Posterior cingulate gyrus (tissue), 11 donors: ENCODE data around the gene SLC27A2.
"Not testable (repeated sequence)": the region's sequence is repeated elsewhere in the genome, so short reads cannot be mapped to it uniquely, and the experiment has no call there.

Source experiments
- DNase-seq, 10 donors: peaks; one replicate each; pipeline versions ENCODE4 v3.0.0 to v3.0.0-alpha.2; 2020 to 2021; ENCODE audit warnings: mixed read lengths in 3 of 10
- intact Hi-C: fragments of 100-400 bp; cut with DNase I; formaldehyde crosslinking; loops from one replicate; pipeline ENCODE4 v1.15.1; 2023

Gene SLC27A2

DNA sequence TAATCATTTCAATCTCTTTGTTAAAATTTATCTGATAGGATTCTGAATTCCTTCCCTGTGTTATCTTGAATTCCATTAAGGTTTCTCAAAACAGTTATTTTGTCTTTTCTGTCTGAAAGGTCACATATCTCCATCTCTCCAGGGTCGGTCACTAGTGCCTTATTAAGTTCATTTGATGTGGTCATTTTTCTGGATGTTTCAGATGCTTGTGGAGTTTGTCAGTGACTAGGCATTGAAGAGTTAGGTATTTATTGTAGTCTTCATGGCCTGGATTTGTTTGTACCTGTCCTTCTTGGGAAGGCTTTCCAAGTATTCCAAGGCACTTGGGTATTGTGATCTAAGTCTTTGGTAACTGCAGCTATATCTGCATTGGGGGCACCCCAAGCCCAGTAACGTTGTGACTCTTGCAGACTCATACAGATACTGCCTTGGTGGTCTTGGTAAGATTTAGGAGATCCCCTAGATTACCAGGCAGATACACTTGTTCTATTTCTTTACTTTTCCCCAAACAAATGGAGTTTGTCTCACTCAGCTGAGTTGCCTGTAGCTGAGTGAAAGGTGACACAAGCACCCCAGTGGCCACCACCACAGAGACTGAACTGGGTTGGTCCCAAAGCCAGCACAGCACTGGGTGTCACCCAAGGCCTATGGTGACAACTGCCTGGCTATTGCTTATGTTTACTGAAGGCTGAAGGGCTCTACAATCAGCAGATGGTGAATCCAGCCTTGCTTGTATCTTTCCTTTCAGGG lies 18.9 kb upstream of the SLC27A2 start:
- no peak for DNase-seq
- intact Hi-C loops: no loop called here

DNA sequence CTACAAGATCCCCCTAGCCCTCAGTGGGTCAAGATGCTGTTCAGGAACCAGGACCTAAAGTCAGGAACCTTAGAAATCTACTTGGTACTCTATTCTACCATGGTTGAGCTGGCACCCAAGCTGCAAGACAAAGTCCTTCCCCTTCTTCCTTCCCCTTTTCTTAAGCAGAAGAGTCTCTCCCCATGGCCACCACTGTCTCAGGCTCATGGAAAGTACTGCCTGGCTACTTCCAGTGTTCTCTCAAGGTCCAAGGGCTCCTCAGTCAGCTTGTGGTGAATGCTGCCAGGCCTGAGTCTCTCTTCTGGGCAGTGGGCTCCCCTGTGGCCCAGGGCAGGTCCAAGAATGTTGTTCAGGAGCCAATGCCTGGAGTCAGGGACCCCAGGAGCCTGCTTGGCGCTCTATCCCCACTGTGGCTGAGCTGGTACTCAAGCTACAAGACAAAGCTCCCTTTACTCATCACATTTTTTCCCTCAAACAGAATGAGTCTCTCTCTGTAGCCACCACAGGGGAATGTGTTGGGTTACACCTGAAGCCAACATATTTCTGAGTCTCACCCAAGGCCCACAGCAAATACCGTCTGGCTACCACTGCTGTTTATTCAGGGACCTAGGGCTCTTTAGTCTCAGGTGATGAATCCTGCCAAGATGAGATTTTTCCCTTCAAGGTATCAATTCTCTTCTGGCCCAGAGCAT lies 18.1 kb upstream of the SLC27A2 start:
- intact Hi-C loops: no loop called here
- no peak for DNase-seq

GRCh38 chr15:50164458-50164857 lies 17.5 kb upstream of the SLC27A2 start:
- DNase-seq: no peak
- intact Hi-C loops: no loop called here

- no peak for DNase-seq
- intact Hi-C loops: no loop called here
Observed at GRCh38 chr15:50166216-50166615, 15.8 kb upstream of the SLC27A2 start.

DNA sequence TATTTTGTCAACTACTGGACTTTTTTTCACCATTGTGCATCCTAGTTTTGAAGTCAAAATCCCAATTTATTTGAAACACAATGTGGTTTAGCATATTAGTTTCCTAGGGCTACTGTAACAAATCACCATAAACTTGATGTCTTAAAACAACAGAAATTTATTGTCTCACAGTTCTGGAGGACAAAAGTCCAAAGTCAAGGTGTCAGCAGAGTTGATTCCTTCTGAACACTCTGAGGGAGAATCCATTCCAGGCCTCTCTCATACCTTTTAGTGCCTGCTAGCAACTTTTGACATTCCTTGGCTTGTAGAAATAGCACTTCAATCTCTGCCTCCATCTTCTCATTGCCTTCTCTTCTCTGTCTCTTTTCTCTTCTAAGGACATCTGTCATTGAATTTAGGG lies 14.9 kb upstream of the SLC27A2 start:
- intact Hi-C loops: no loop called here
- no peak for DNase-seq

- no peak for DNase-seq
- intact Hi-C loops: no loop called here
Observed at GRCh38 chr15:50168379-50168778, 13.6 kb upstream of the SLC27A2 start.

DNA sequence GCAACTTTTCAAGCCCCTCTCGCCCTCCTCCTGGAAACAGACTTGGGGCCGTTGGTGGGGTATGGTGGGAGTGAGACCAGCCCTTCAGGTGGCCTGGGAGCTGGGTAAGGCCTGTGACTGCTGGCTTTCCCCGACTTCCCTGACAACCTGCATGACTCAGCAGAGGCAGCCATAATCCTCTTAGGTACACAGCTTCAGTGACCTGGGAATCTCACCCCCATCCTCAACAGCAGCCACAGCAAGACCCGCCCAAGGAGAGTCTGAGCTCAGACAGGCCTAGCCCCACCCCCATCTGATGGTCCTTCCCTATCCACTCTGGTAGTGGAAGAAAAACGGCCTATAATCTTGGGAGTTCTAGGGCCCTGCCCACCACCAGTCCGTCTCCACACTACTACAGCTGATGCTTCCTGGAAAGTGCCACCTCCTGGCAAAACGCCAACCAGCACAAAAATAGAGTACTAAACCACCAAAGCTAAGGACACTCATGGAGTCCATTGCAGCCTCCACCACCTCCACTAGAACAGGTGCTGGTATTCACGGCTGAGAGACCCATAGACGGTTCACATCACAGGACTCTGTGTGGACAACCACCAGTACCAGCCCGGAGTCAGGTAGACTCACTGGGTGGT lies 13.1 kb upstream of the SLC27A2 start:
- intact Hi-C loops: no loop called here
- no peak for DNase-seq

- peak in 2 of 10 donors; percentile 79 to 83 for DNase-seq
- intact Hi-C loops: not testable (repeated sequence)
Observed at GRCh38 chr15:50172360-50172895, 9.6 kb upstream of the SLC27A2 start.

GRCh38 chr15:50176869-50177268 lies 5.1 kb upstream of the SLC27A2 start:
- DNase-seq: no peak
- intact Hi-C loops: no loop called here

DNA sequence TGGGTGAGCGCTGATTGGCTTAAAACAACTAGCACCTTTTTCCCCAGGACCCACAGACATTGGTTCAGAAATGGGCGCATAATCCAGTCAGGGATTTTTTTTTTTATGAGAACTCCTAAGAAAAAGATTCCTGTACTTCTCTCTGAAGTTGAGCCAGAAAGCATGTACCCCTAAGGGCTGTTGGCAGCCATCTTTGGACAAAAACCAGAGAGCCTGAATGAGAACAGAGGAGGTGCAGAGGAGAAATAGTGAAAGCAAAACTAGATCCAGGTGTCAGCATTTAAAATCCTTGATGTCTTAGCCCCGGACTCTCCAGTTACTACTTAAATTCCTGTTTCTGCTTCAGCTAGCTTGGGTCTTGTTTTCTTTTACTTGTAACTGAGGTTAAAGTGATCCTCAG lies 1.9 kb upstream of the SLC27A2 start:
- intact Hi-C loops: no loop called here
- DNase-seq: no peak

DNA sequence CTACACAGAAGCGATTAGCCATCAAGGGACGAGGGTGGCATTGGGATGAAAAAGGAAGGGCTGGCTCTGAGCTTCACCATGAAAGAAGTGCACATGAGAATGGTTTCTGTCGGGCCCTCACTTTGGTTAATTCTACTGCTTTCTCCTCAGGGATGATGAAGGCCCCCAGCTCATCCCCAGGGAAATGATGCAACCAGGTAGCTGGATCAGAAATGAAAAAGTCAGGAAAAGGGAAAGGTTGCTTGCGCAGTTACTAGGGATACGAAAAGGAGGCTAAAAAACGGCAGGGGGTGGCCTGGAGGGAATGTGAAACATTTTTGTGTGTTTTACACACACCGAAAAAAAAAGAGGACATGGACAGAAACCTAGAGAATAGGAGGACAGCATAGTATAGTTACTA lies 1.4 kb upstream of the SLC27A2 start:
- intact Hi-C loops: no loop called here
- DNase-seq: no peak

GRCh38 chr15:50181201-50181968 lies 611 bp upstream of the SLC27A2 start:
- intact Hi-C loops: no loop called here

GRCh38 chr15:50182219-50183013 lies 420 bp downstream of the SLC27A2 start:
- DNase-seq: peak in 5 of 10 donors; percentile 9 to 86 (median 18)
- intact Hi-C loops: no loop called here

More at GRCh38 chr15:50181201-50181968, 611 bp upstream of the SLC27A2 start:
- DNase-seq: peak in 1 of 10 donors; percentile 7

GRCh38 chr15:50183112-50183794 lies 1.3 kb downstream of the SLC27A2 start:
- DNase-seq: no peak
- intact Hi-C loops: no loop called here

DNA sequence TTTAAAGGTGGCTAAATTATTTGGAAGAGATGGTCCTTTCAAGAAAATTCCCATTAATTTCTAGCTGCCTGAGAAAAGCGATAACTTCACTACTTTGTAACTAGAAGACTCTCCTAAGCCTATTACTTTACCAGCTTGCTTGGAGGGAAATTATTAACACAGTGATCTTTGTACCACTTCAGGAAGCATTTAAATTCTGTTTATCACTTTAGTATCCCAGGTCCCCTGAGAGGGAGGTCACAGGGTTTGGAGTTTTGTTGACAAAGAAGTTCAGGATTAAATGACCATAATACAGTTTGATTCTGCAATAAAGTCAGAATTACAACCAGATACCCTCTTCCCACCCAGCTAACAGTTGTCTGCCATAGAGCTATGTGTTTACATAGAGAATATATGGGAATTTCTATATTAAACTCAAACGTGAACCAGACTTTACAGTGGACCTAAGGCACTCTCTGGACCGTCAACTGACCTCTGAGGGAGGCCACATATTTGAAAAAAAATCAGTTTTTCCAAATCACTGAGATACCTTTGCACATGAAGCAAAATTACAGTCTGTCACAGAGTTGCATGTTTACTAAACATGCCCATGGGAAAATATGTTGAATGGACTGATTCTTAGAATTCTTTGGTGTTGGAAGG lies 3.0 kb downstream of the SLC27A2 start:
- DNase-seq: no peak
- intact Hi-C loops: no loop called here

DNA sequence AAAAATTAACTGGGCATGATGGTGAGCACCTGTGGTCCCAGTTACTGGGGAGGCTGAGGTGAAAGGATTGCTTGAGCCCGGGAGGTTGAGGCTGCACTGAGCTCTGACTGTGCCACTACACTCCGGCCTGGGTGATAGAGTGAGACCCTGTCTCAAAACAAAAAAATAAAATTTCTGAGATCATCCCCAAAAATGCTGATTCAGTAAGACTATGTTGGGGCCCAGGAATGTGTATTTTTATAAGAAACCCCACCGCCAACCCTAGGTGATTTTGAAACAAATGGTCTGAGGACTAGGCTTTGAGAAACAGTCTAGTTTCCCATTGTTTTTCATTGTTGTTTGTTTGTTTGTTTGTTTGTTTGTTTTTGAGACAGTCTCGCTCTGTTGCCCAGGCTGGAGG lies 4.1 kb downstream of the SLC27A2 start:
- DNase-seq: no peak
- intact Hi-C loops: no loop called here

DNA sequence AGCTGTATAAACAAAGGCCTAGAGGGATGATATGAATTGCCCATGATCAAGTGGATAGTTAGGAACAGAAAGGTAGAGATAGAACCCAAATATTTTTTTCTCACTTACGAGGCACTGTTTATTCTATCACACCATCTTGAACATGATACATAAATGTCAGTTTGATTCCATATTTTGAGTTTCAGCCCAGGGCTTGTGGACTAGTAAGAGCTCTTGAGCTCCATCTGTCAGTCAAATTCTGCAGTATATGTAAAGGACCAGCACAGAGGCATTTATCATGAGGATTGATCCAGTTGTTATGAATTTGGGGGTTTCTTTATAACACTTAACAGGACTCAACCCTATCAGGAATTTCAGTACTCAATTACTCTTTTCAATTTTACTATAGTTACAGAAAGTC lies 4.8 kb downstream of the SLC27A2 start:
- intact Hi-C loops: no loop called here
- no peak for DNase-seq

GRCh38 chr15:50187525-50187924 lies 5.5 kb downstream of the SLC27A2 start:
- intact Hi-C loops: no loop called here
- no peak for DNase-seq

- no peak for DNase-seq
- intact Hi-C loops: no loop called here
Observed at GRCh38 chr15:50187997-50188396, 6.0 kb downstream of the SLC27A2 start.
